HUES48 (cell line): ENCODE measurements around the gene APBB2.

Source experiments
- H3K27ac ChIP-seq: one replicate; pipeline ENCODE4 v1.7.0; 2013; ENCODE audit warnings: low read depth, low read length, inconsistent platforms
- H3K27me3 ChIP-seq: 2 replicates; pipeline ENCODE4 v1.6.1; 2013; ENCODE audit warnings: mild to moderate bottlenecking, low read length; ENCODE audit not compliant: control insufficient read depth, insufficient read depth
- H3K36me3 ChIP-seq: 2 replicates; pipeline ENCODE4 v1.6.1; 2013; ENCODE audit warnings: low read length; ENCODE audit not compliant: control insufficient read depth, insufficient read depth
- H3K4me1 ChIP-seq: 2 replicates; pipeline ENCODE4 v1.6.1; 2013; ENCODE audit warnings: mild to moderate bottlenecking, low read length; ENCODE audit not compliant: control insufficient read depth, insufficient read depth
- H3K4me3 ChIP-seq: 2 replicates; pipeline ENCODE4 v1.5.1; 2013; ENCODE audit warnings: mild to moderate bottlenecking, low read depth, low read length
- H3K9ac ChIP-seq: 2 replicates; pipeline ENCODE4 v1.6.1; 2013; ENCODE audit warnings: mild to moderate bottlenecking, low read depth, low read length, moderate library complexity
- H3K9me3 ChIP-seq: 2 replicates; pipeline ENCODE4 v1.6.1; 2013; ENCODE audit warnings: low read length; ENCODE audit not compliant: control insufficient read depth, insufficient read depth

APBB2 gene

DNA sequence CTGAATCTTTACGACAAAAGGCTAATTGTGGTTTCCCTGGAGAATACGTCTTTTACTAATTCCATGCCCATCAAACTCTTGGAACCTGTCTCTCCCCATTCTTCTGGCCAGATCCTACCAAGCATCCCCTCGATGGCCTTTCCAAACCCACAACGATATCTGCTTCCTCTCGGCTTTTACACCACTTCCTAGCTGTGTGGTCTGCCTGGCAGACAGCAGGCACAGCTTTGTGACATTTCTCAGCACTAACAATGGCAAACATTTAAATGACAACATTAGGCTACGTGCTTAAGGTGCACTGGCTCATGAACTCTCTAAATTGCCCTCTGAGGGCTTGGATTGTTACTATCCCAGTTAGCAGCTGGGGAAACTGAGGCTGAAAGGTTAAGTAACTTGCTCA, 323.6 kb downstream of the APBB2 start:
- H3K36me3 ChIP-seq, result peaks cover 18% of the 10 kb centered on the region; the same call in 1 of the 2 replicates
- no peak overlapping the region for H3K9ac ChIP-seq

DNA sequence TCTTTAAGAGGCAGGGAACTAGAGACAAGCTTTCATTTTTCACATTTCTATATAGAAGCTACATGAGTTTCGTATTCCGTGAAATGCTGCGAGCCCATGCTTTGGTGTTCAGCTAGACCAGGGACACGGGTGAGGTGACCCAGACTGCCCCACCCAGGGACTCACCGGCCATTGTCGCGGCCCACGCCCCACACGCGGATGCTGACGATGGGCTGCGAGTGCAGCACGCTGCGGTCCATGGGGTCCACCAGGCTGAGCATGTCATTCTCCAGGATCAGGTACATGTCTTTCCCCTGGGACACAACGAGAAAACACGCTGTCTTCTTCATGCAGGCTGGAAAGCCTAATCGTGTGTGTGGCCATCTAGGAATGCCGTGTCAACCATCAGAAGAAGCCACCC, 324.1 kb downstream of the APBB2 start:
- no peaks in the 10 kb centered on the region for H3K4me1 ChIP-seq
- no peak overlapping the region for H3K27ac ChIP-seq
- no peaks in the 10 kb centered on the region for H3K9me3 ChIP-seq
- no peak overlapping the region for H3K9ac ChIP-seq
- no peaks in the 10 kb centered on the region for H3K27me3 ChIP-seq
- H3K36me3 ChIP-seq, result peaks cover 18% of the 10 kb centered on the region; the same call in 1 of the 2 replicates
- no peak overlapping the region for H3K4me3 ChIP-seq

More for the DNA sequence above, 323.6 kb downstream of the APBB2 start:
- H3K9me3 ChIP-seq, result no peaks in the 10 kb centered on the region
- H3K4me1 ChIP-seq, result no peaks in the 10 kb centered on the region
- H3K4me3 ChIP-seq, result no peak overlapping the region
- H3K27me3 ChIP-seq, result no peaks in the 10 kb centered on the region
- H3K27ac ChIP-seq, result no peak overlapping the region

DNA sequence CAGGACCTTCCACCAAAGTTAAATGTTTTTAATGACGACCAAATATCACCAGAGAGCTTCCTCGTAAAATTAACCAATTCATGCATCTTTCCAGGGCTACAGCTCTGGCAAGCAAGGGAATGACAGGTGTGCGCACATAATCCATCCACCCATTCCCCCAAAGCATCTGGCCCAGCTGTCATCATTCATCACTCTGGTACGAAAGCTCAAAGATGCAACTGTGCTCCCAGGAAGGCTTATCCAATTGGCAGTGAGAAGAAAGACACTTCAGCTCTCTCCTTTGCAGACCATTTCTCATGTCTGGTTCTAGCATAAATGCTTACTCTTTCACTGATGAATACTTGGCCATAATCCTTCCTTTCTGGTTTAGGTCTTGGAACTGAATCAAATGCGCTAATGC, 325.4 kb downstream of the APBB2 start:
- Histone ChIP-seq H3K27ac (no peak overlapping the region), H3K36me3 (peaks cover 18% of the 10 kb centered on the region; the same call in 1 of the 2 replicates), H3K4me3 (no peak overlapping the region), H3K27me3 (no peaks in the 10 kb centered on the region), H3K4me1 (no peaks in the 10 kb centered on the region), H3K9me3 (no peaks in the 10 kb centered on the region), H3K9ac (no peak overlapping the region)

DNA sequence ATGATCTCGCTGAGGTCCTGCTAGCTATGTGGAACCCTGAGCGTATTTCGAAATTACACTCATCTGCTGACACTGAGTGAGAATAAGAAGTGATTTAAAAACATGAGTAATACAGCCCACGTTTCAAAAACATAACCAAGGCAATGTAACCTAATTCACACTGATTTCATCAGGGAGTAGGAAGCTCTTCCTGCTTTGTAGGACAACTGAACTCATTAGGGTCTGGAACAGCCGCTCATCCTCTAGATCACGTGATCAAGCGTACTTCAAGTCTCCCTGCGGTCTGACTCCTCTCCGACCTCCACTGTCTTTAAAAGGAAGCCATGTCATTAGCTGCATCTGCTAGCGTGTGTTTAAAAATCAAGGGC, 326.6 kb downstream of the APBB2 start:
- H3K36me3 ChIP-seq, result peaks cover 13% of the 10 kb centered on the region; the same call in 1 of the 2 replicates
- H3K9me3 ChIP-seq, result no peaks in the 10 kb centered on the region
- no peak overlapping the region for H3K9ac ChIP-seq
- no peaks in the 10 kb centered on the region for H3K4me1 ChIP-seq
- no peak overlapping the region for H3K4me3 ChIP-seq
- no peak overlapping the region for H3K27ac ChIP-seq
- no peaks in the 10 kb centered on the region for H3K27me3 ChIP-seq

DNA sequence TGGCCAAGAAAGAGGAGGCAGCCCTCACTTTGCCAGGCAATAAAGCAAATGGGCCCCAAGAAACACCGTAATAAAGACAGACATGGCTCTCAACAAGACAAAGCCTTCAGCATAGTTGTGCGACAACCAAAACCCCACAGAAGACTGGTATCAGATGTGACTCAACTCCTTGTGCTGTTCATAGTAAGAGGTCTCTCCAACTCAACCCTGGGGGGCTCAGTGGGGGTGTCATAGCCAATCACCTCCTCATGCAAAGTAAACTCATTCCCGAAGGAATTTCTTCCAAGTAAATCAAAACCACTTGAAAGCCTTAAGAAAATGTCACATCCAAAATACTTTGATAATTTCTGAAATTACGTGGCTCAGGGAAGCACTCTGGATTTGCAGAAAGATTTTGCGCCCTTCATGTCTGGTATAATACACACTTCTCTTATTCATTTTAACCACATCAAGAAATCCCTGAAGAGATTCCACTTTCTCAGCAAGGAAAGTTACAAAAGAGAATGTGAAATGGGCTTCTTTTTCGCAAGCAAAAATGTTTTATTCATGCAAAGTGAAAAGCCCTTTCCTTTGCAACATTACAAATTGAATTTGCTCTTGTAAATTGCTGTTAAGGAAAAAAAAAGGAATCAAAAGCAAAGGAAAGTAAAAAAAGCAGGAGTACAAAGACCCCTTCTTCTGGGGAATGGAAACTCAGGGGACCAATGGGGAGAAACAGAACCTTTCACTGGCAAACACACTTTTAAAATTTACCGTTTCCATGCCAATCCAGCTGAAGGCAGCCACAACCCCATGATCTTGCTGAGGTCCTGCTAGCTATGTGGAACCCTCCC, 327.2 kb downstream of the APBB2 start:
- no peak overlapping the region for H3K9ac ChIP-seq
- no peaks in the 10 kb centered on the region for H3K27me3 ChIP-seq
- no peak overlapping the region for H3K27ac ChIP-seq

DNA sequence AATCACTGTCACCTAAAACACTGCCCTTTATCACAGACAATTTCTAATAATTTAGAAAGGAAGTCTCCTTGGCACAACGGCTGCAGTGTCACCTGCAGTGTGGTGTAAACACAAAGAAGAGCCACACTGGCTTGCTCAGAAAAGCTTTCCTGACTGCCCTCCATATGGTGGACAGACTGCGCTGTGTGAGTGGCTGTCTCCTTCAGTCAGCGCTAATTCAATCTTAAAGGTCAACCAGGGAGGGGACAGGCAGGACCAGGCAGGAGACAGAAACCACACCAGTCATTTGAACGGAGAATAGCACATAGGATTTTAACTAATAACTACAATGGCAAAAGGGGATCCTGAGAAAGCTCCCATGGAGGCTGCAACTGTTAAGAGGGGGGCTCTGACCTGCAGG, 332.5 kb downstream of the APBB2 start:
- Histone ChIP-seq H3K27me3 (no peaks in the 10 kb centered on the region), H3K4me3 (no peak overlapping the region), H3K9me3 (no peaks in the 10 kb centered on the region), H3K36me3 (peaks cover 5% of the 10 kb centered on the region; the same call in 1 of the 2 replicates), H3K4me1 (no peaks in the 10 kb centered on the region), H3K27ac (no peak overlapping the region), H3K9ac (no peak overlapping the region)

More for the DNA sequence above, 327.2 kb downstream of the APBB2 start:
- no peaks in the 10 kb centered on the region for H3K9me3 ChIP-seq
- peaks cover 11% of the 10 kb centered on the region; the same call in 1 of the 2 replicates for H3K36me3 ChIP-seq
- no peaks in the 10 kb centered on the region for H3K4me1 ChIP-seq
- no peak overlapping the region for H3K4me3 ChIP-seq

DNA sequence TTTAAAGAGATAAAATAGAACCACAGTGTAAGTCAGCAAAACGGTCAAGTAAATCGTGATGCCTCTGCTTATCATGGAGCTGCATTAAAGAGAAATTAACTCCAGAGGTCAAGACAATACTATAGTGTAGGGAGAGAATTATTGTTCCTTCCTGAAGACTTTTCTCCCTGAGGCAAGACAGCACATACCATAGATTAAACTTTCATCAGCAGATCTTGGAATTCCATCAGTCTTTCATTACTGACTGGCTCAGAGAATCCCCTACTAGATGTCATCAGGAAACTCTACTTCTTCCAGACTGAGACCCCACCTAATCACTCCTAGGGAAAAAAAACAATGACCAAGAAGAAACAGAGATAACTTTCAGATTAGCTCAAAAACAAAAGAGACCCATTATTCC, 333.2 kb downstream of the APBB2 start:
- H3K36me3 ChIP-seq, result peaks cover 5% of the 10 kb centered on the region; the same call in 1 of the 2 replicates
- H3K27me3 ChIP-seq, result no peaks in the 10 kb centered on the region
- no peaks in the 10 kb centered on the region for H3K9me3 ChIP-seq
- no peak overlapping the region for H3K27ac ChIP-seq
- no peak overlapping the region for H3K4me3 ChIP-seq
- no peaks in the 10 kb centered on the region for H3K4me1 ChIP-seq
- H3K9ac ChIP-seq, result no peak overlapping the region

DNA sequence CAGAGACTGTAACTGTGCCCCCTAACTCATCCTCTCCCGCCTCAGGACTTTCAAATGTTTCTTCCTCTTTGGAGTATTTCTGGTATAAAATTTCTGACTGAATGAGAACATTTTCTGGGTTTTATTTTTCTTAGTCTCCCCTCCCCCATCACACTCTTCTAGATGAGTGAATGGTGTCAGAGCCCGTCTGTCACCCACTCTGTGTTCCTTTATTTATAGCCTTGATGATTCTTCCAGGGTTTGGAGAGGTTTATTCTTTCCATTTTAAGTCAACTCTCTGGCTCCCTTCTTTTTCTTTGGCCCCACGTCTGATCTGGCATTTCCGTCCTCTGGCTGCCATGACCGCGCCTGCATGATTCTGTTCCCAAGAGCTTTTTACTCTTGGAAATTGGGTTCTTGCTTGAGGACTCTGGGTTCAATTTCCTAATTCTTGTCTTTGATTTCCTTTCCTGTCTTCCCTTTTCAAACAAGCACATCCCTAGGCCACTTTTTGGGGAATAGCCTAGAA, 335.7 kb downstream of the APBB2 start:
- Histone ChIP-seq H3K9me3 (no peaks in the 10 kb centered on the region), H3K27me3 (no peaks in the 10 kb centered on the region), H3K27ac (no peak overlapping the region), H3K4me3 (no peak overlapping the region), H3K36me3 (peaks cover 5% of the 10 kb centered on the region; the same call in 1 of the 2 replicates), H3K9ac (no peak overlapping the region), H3K4me1 (no peaks in the 10 kb centered on the region)

DNA sequence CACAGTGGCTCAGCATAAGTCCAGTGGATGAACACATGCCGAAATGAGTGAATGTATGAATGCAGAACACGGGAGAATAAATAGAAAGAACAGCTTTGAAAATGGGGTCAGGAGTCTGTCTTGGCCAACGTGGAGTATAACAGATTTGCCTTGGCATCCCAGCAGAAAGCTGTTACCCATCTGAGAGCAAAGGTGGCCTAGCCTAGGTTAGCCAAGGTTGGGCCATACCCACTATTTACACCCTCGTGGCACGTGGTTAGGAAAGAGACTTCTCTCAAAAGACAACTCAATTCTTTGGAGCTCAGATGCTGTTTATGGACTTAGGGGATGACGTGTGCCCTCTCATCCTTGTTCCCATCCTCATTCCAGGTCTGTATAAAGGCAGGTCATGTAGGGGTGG, 337.3 kb downstream of the APBB2 start:
- H3K9ac ChIP-seq, result no peak overlapping the region
- H3K36me3 ChIP-seq, result peaks cover 5% of the 10 kb centered on the region; the same call in 1 of the 2 replicates
- no peak overlapping the region for H3K27ac ChIP-seq
- H3K4me1 ChIP-seq, result no peaks in the 10 kb centered on the region
- no peaks in the 10 kb centered on the region for H3K9me3 ChIP-seq
- no peaks in the 10 kb centered on the region for H3K27me3 ChIP-seq
- no peak overlapping the region for H3K4me3 ChIP-seq

DNA sequence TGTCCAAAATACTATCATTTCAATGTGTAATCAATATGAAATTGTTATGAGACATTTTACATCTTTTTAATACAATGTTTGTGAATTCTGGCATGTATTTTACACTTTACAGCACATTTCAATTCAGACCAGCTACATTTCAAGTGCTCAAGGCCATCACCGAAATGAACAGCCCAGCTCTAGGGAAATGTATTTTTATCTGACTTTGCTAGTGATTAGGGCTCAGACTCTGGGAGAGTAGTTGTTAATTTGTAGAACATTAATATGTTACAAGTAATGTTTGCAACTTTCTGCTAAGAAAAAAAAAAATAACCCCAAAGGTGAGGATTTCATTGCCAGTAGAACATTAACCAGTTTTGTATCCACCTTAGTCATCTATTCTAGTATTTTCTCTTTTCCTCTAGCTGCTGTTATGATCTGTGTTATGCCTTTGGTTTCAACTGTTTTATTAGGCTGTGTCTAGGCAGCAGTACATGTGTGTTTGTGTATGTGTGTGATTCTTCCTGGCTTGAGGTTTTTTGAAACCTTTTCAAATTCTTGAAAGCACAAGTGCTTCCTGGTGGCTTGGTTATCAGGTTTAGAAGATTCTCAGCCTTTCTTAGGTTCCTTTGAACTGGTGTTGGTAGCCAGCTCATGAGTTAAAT, 338.7 kb downstream of the APBB2 start:
- Histone ChIP-seq H3K4me1 (no peaks in the 10 kb centered on the region), H3K27ac (no peak overlapping the region), H3K36me3 (no peaks in the 10 kb centered on the region), H3K27me3 (no peaks in the 10 kb centered on the region), H3K4me3 (no peak overlapping the region), H3K9me3 (no peaks in the 10 kb centered on the region), H3K9ac (no peak overlapping the region)

DNA sequence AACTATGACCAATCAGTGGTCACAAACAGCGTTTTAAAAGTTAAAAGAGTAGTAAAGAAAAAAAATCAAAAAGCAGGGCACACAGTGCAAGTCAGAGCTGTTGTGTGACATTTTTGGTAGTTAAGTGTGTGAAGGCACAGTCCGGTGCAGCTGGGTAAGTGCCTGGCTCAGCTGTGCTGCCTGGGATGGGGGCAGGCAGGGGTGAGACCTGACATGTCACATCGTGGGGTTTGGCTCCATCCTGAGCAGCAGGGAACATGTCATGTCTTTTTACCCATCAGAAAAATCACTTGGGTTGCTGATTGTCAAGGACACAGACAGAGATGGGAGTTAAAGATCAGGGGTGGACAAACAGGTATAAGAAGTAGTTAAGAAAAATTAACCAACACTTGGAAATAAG, 339.4 kb downstream of the APBB2 start:
- Histone ChIP-seq H3K27me3 (no peaks in the 10 kb centered on the region), H3K4me1 (no peaks in the 10 kb centered on the region), H3K9ac (no peak overlapping the region), H3K27ac (no peak overlapping the region), H3K4me3 (no peak overlapping the region), H3K36me3 (no peaks in the 10 kb centered on the region), H3K9me3 (no peaks in the 10 kb centered on the region)
